ENCODE data around the gene ZNF772. TPM values are rescaled to one million over a fixed set of nuclear protein-coding genes. Genes with fewer than 3 reads are reported as not detected.

ZNF772 gene
- 21.9 and 22.0 TPM in 2 replicates for total RNA-seq

GRCh38 chr19:57477191-57478008 is at the start of gene ZNF772:
Gene ZNF772 (minus strand): TSS chr19:57477566. CDS start chr19:57477309, 257 bp downstream.

GRCh38 chr19:57499680-57500395 is 22.5 kb upstream of the ZNF772 start, which contains the start of gene ZNF773:
Gene ZNF773 (plus strand): TSS chr19:57499938. CDS start chr19:57500081, 143 bp downstream.

GRCh38 chr19:57487477-57488298 is 10.3 kb upstream of the ZNF772 start, which contains the start of gene ZNF419:
Gene ZNF419 (plus strand): TSS chr19:57487750. CDS start chr19:57487951, 201 bp downstream.

GRCh38 chr19:57435062-57435978 is 42.0 kb downstream of the ZNF772 start, which contains the start of gene ZNF749:
Gene ZNF749 (plus strand): TSS chr19:57435325. CDS start chr19:57435579, 254 bp downstream.

Small RNAs within 50 kb of the gene (small RNA-seq; reads per million reads assigned to genes)
- gene VN1R107P: not detected

Other genes with a start within 250 kb of the ZNF772 start
- gene AURKC, start 246.5 kb downstream of the ZNF772 start, total RNA-seq: 1.4 and 3.1 TPM in 2 replicates
- gene ZNF805, start 236.9 kb downstream of the ZNF772 start, total RNA-seq: 35.4 and 40.4 TPM in 2 replicates
- gene ZNF460, start 197.1 kb downstream of the ZNF772 start, total RNA-seq: 95.8 and 102 TPM in 2 replicates
- 12.5 and 14.1 TPM in 2 replicates for gene ZNF543, start 157.1 kb downstream of the ZNF772 start, total RNA-seq
- gene ZNF304, start 126.3 kb downstream of the ZNF772 start, total RNA-seq: 12.6 TPM in 2 replicates
- gene TRAPPC2B, start 114.0 kb downstream of the ZNF772 start, total RNA-seq: 13.0 and 15.3 TPM in 2 replicates
- 3.9 and 4.6 TPM in 2 replicates for gene ZNF547, start 114.0 kb downstream of the ZNF772 start, total RNA-seq
- gene ZNF548, start 87.7 kb downstream of the ZNF772 start, total RNA-seq: 22.7 and 29.4 TPM in 2 replicates
- 12.9 and 16.9 TPM in 2 replicates for gene ZNF17, start 66.4 kb downstream of the ZNF772 start, total RNA-seq
- 14.1 and 16.5 TPM in 2 replicates for gene ZNF749, start 42.2 kb downstream of the ZNF772 start, total RNA-seq
- gene VN1R1, start 20.4 kb downstream of the ZNF772 start, total RNA-seq: 0.11 and 0.39 TPM in 2 replicates
- gene ZNF419, start 10.2 kb upstream of the ZNF772 start, total RNA-seq: 7.8 and 10.6 TPM in 2 replicates
- gene ZNF773, start 22.4 kb upstream of the ZNF772 start, total RNA-seq: 10.8 and 18.8 TPM in 2 replicates
- gene ZNF549, start 49.8 kb upstream of the ZNF772 start, total RNA-seq: 5.3 and 5.9 TPM in 2 replicates
- 10.2 and 13.0 TPM in 2 replicates for gene ZNF550, start 82.3 kb upstream of the ZNF772 start, total RNA-seq
- gene ZNF416, start 101.3 kb upstream of the ZNF772 start, total RNA-seq: 7.5 and 8.0 TPM in 2 replicates
- gene ZIK1, start 106.6 kb upstream of the ZNF772 start, total RNA-seq: 9.9 and 13.3 TPM in 2 replicates
- 3.7 and 6.7 TPM in 2 replicates for gene ZNF530, start 122.3 kb upstream of the ZNF772 start, total RNA-seq
- gene ZNF134, start 136.7 kb upstream of the ZNF772 start, total RNA-seq: 23.9 and 26.6 TPM in 2 replicates
- 19.1 and 21.2 TPM in 2 replicates for gene ZNF211, start 155.6 kb upstream of the ZNF772 start, total RNA-seq
- 0.22 and 0.39 TPM in 2 replicates for gene ZSCAN4, start 191.4 kb upstream of the ZNF772 start, total RNA-seq
- gene ZNF551, start 204.4 kb upstream of the ZNF772 start, total RNA-seq: 12.5 and 13.0 TPM in 2 replicates
- gene ZNF154, start 231.6 kb upstream of the ZNF772 start, total RNA-seq: 5.1 and 14.9 TPM in 2 replicates